Glutamatergic neuron (in vitro differentiated cells): ENCODE results near the gene MRTFA. TPM values are rescaled to one million over a fixed set of nuclear protein-coding genes. Genes with fewer than 3 reads are reported as not detected.
"Not testable (repeated sequence)": the region's sequence is repeated elsewhere in the genome, so short reads cannot be mapped to it uniquely, and the experiment has no call there.

Source experiments
- DNase-seq: peaks from one replicate; pipeline ENCODE4 v3.0.0; 2022
- H3K27ac Mint-ChIP-seq: one replicate; pipeline ENCODE4 v1.8.0; 2020; ENCODE audit warnings: mild to moderate bottlenecking, mixed read lengths, inconsistent platforms; ENCODE audit not compliant: unreplicated experiment
- H3K27me3 Mint-ChIP-seq: one replicate; pipeline ENCODE4 v1.8.0; 2020; ENCODE audit warnings: mild to moderate bottlenecking, moderate library complexity, mixed read lengths, inconsistent platforms; ENCODE audit not compliant: unreplicated experiment
- H3K36me3 Mint-ChIP-seq: one replicate; pipeline ENCODE4 v1.8.0; 2020; ENCODE audit warnings: mild to moderate bottlenecking, mixed read lengths, inconsistent platforms; ENCODE audit not compliant: unreplicated experiment
- H3K4me1 Mint-ChIP-seq: one replicate; pipeline ENCODE4 v1.8.0; 2020; ENCODE audit warnings: mild to moderate bottlenecking, low read depth, mixed read lengths, inconsistent platforms; ENCODE audit not compliant: unreplicated experiment
- H3K4me3 Mint-ChIP-seq: one replicate; pipeline ENCODE4 v1.8.0; 2020; ENCODE audit warnings: mild to moderate bottlenecking, mixed read lengths, inconsistent platforms; ENCODE audit not compliant: unreplicated experiment
- H3K9me3 Mint-ChIP-seq: one replicate; pipeline ENCODE4 v1.8.0; 2020; ENCODE audit warnings: mild to moderate bottlenecking, moderate library complexity, mixed read lengths, inconsistent platforms; ENCODE audit not compliant: unreplicated experiment
- CTCF ChIP-seq: fragments of 200-600 bp; sonication (generic); IDR thresholded peaks from one replicate; pipeline ENCODE4 v1.5.0; 2021; ENCODE audit not compliant: partially characterized antibody, unreplicated experiment
- total RNA-seq: library from RNA; stranded (reverse); fragmentation: NEBNext Ultra II Directional; extraction: Animal tissue kit (Norgen Biotek cat#: 25700); gene quantifications from one replicate; pipeline ENCODE4 v1.2.1, GENCODE V29; 2021; ENCODE audit not compliant: unreplicated experiment

Gene MRTFA
- total RNA-seq, 1 donor from 2014 or later = 91.7 TPM

- Mint-ChIP-seq H3K27ac (no peak overlapping the region), H3K9me3 (peaks cover 5% of the 10 kb centered on the region), H3K4me3 (no peak overlapping the region), H3K36me3 (no peaks in the 10 kb centered on the region), H3K27me3 (peaks cover 2% of the 10 kb centered on the region), H3K4me1 (peaks cover 7% of the 10 kb centered on the region)
- no peak for TF ChIP-seq CTCF
- no peak for DNase-seq
Measured at GRCh38 chr22:40547729-40548143, 88.8 kb downstream of the MRTFA start.

- no peak overlapping the region for H3K27ac Mint-ChIP-seq
- peaks cover 12% of the 10 kb centered on the region for H3K4me1 Mint-ChIP-seq
- no peak overlapping the region for H3K4me3 Mint-ChIP-seq
- peaks cover 3% of the 10 kb centered on the region for H3K9me3 Mint-ChIP-seq
- H3K27me3 Mint-ChIP-seq = peaks cover 2% of the 10 kb centered on the region
- H3K36me3 Mint-ChIP-seq = no peaks in the 10 kb centered on the region
- no peak for DNase-seq
- no peak for TF ChIP-seq CTCF
Measured at GRCh38 chr22:40544758-40545157, 91.8 kb downstream of the MRTFA start.

- no peak overlapping the region for H3K27ac Mint-ChIP-seq
- TF ChIP-seq CTCF = no peak
- DNase-seq = no peak
- no peaks in the 10 kb centered on the region for H3K36me3 Mint-ChIP-seq
- H3K4me3 Mint-ChIP-seq = no peak overlapping the region
- H3K4me1 Mint-ChIP-seq = peaks cover 15% of the 10 kb centered on the region
- H3K9me3 Mint-ChIP-seq = peaks cover 5% of the 10 kb centered on the region
- H3K27me3 Mint-ChIP-seq = peaks cover 2% of the 10 kb centered on the region
Measured at GRCh38 chr22:40542821-40543540, 93.5 kb downstream of the MRTFA start.

- DNase-seq = no peak
- Mint-ChIP-seq H3K4me1 (peaks cover 15% of the 10 kb centered on the region), H3K27ac (no peak overlapping the region), H3K4me3 (no peak overlapping the region), H3K9me3 (peaks cover 1% of the 10 kb centered on the region), H3K36me3 (no peaks in the 10 kb centered on the region), H3K27me3 (peaks cover 2% of the 10 kb centered on the region)
- no peak for TF ChIP-seq CTCF
Measured at GRCh38 chr22:40541300-40541699, 95.2 kb downstream of the MRTFA start.

- Mint-ChIP-seq H3K36me3 (peaks cover 7% of the 10 kb centered on the region), H3K27ac (peak overlapping the region; percentile 68)
- DNase-seq = no peak
Measured at GRCh38 chr22:40540265-40540664, 96.3 kb downstream of the MRTFA start.

GRCh38 chr22:40536149-40536548 is 100.4 kb downstream of the MRTFA start:
- not testable (repeated sequence) for H3K4me3 Mint-ChIP-seq, H3K27ac Mint-ChIP-seq, H3K27me3 Mint-ChIP-seq, DNase-seq
- peaks cover 26% of the 10 kb centered on the region for H3K4me1 Mint-ChIP-seq
- peaks cover 12% of the 10 kb centered on the region for H3K9me3 Mint-ChIP-seq
- peaks cover 13% of the 10 kb centered on the region for H3K36me3 Mint-ChIP-seq

More at GRCh38 chr22:40540265-40540664, 96.3 kb downstream of the MRTFA start:
- no peak for TF ChIP-seq CTCF
- Mint-ChIP-seq H3K9me3 (peaks cover 9% of the 10 kb centered on the region), H3K4me3 (no peak overlapping the region), H3K4me1 (peaks cover 15% of the 10 kb centered on the region), H3K27me3 (peaks cover 2% of the 10 kb centered on the region)
